ENCODE data around the gene ADAMTS2. TPM values are rescaled to one million over a fixed set of nuclear protein-coding genes. Genes with fewer than 3 reads are reported as not detected.

ADAMTS2 gene
- total RNA-seq, 1 experiment from 2014 or later = 3.9 TPM

GRCh38 chr5:179233909-179234562 lies 111.2 kb downstream of the ADAMTS2 start:
- POLR2A ChIA-PET = no interaction called here
- ATAC-seq = no peak
- Histone ChIP-seq H3K9ac (ENCODE audit: low read length) (no peak overlapping the region), H3K79me2 (ENCODE audit: insufficient read depth, low read length) (no peaks in the 10 kb centered on the region), H3K4me3 (replicated peaks in 1 of 2; ENCODE audit: low read depth in 1 of 2, low read length in 2 of 2) (no peak overlapping the region), H3K27me3 (ENCODE audit: insufficient read depth, low read length) (no peaks in the 10 kb centered on the region), H4K20me1 (ENCODE audit: insufficient read depth) (no peaks in the 10 kb centered on the region), H3K4me1 (ENCODE audit: control insufficient read depth in 1 of 2, insufficient read depth in 2 of 2, low read length in 2 of 2) (no peaks in the 10 kb centered on the region), H3K4me2 (ENCODE audit: low read length) (no peak overlapping the region), H3K9me3 (ENCODE audit: control insufficient read depth in 1 of 2, insufficient read depth in 1 of 2, low read depth in 1 of 2, low read length in 2 of 2) (no peaks in the 10 kb centered on the region), H3K9me2 (ENCODE audit: insufficient read depth) (no peaks in the 10 kb centered on the region), H3K36me3 (ENCODE audit: control insufficient read depth in 1 of 2, insufficient read depth in 2 of 2, low read length in 2 of 2) (no peaks in the 10 kb centered on the region), H2AFZ (ENCODE audit: low read depth, low read length, poor library complexity, severe bottlenecking) (no peak overlapping the region), H3K27ac (ENCODE audit: low read depth, low read length) (no peak overlapping the region)
- intact Hi-C loops (cut with micrococcal nuclease) = no loop called here
- no peak for DNase-seq (ENCODE audit: low read depth, low spot score)
- CTCF ChIA-PET = no interaction called here
- TF ChIP-seq ELF1 (IDR thresholded peaks at IDR 0.05; ENCODE audit: borderline replicate concordance, low read depth) (no peak), POLR2A (IDR thresholded peaks at IDR 0.05; ENCODE audit: borderline replicate concordance, extremely low read depth, insufficient read depth, insufficient read length) (no peak), RAD21 (IDR thresholded peaks at IDR 0.05; ENCODE audit: low read depth) (no peak), TCF7L2 (IDR thresholded peaks at IDR 0.05; ENCODE audit: borderline replicate concordance, extremely low read depth, insufficient read depth, insufficient read length) (no peak), REST (IDR thresholded peaks at IDR 0.05; ENCODE audit: low read depth) (no peak)
- RAD21 ChIA-PET (ENCODE audit: low non-redundant PET in 1 of 2, low total read pairs in 2 of 2, uncharacterized antibody in 2 of 2, unreplicated experiment in 2 of 2) = no interaction called here
- BruUV-seq (replicated peaks) = no TSS peak

Data from HCT116 (cell line).